Body of pancreas (tissue), 4 donors: Measurements from ENCODE around the gene RAET1L.

Source experiments
- POLR2A ChIP-seq, 3 donors: fragments of 450-650 bp; IDR thresholded peaks; one replicate each; pipeline ENCODE4 v1.6.1; 2016; ENCODE audit warnings: antibody characterized with exemption in 3 of 3, mild to moderate bottlenecking in 2 of 3
- TF ChIP-seq, protein P1 (sequence below), 7 experiments: fragments of 450-650 bp in 4 of 7; fragments of 200-600 bp in 3 of 7; sonication (generic) in 3 of 7; IDR thresholded peaks; one replicate each; pipeline ENCODE4 v1.5.1; 2016 to 2019; ENCODE audit warnings: antibody characterized with exemption in 7 of 7

GRCh38 chr6:150028799-150029198, 3.5 kb upstream of the RAET1L start:
- TF ChIP-seq, protein P1, sequence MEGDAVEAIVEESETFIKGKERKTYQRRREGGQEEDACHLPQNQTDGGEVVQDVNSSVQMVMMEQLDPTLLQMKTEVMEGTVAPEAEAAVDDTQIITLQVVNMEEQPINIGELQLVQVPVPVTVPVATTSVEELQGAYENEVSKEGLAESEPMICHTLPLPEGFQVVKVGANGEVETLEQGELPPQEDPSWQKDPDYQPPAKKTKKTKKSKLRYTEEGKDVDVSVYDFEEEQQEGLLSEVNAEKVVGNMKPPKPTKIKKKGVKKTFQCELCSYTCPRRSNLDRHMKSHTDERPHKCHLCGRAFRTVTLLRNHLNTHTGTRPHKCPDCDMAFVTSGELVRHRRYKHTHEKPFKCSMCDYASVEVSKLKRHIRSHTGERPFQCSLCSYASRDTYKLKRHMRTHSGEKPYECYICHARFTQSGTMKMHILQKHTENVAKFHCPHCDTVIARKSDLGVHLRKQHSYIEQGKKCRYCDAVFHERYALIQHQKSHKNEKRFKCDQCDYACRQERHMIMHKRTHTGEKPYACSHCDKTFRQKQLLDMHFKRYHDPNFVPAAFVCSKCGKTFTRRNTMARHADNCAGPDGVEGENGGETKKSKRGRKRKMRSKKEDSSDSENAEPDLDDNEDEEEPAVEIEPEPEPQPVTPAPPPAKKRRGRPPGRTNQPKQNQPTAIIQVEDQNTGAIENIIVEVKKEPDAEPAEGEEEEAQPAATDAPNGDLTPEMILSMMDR (IDR thresholded peaks at IDR 0.05) = no peak
- TF ChIP-seq POLR2A (IDR thresholded peaks at IDR 0.05) = no peak
